SJCRH30 (cell line): ENCODE data around the gene VRK3. TPM values are rescaled to one million over a fixed set of nuclear protein-coding genes. Genes with fewer than 3 reads are reported as not detected.
"Not testable (repeated sequence)": the region's sequence is repeated elsewhere in the genome, so short reads cannot be mapped to it uniquely, and the experiment has no call there.

Experiments
- DNase-seq, 2 experiments: peaks; one replicate each; pipeline ENCODE4 v3.0.0-alpha.2; 2015 to 2020
- H3K27ac ChIP-seq: fragments of 250-450 bp; sonication (Bioruptor Pico); 2 replicates; pipeline ENCODE4 v1.5.1; 2020; ENCODE audit warnings: mild to moderate bottlenecking, moderate library complexity
- H3K27me3 ChIP-seq: fragments of 250-450 bp; sonication (Bioruptor Pico); 2 replicates; pipeline ENCODE4 v1.5.1; 2020; ENCODE audit warnings: mild to moderate bottlenecking, moderate library complexity
- H3K36me3 ChIP-seq: fragments of 250-450 bp; sonication (Bioruptor Pico); 2 replicates; pipeline ENCODE4 v1.5.1; 2020; ENCODE audit warnings: mild to moderate bottlenecking, moderate library complexity
- H3K4me1 ChIP-seq: fragments of 250-450 bp; sonication (Bioruptor Pico); 2 replicates; pipeline ENCODE4 v1.5.1; 2020; ENCODE audit warnings: mild to moderate bottlenecking, moderate library complexity
- H3K4me3 ChIP-seq: fragments of 250-450 bp; sonication (Bioruptor Pico); 2 replicates; pipeline ENCODE4 v1.5.1; 2020; ENCODE audit warnings: mild to moderate bottlenecking, moderate library complexity
- H3K9me3 ChIP-seq: fragments of 250-450 bp; sonication (Bioruptor Pico); replicated peaks from 2 replicates; pipeline ENCODE4 v1.5.1; 2020; ENCODE audit warnings: mild to moderate bottlenecking, moderate library complexity
- total RNA-seq: library from RNA; depleted of rRNA; stranded (reverse); fragments of >200 nt; shearing (Covaris generic); gene quantifications from 2 replicates; pipeline ENCODE4 v1.2.3, GENCODE V29; 2014

VRK3 gene
- total RNA-seq, 1 experiment from 2014 or later, result 23.1 TPM

GRCh38 chr19:49950590-49950948 is 74.6 kb downstream of the VRK3 start:
- no peak for DNase-seq

GRCh38 chr19:49949742-49950589 is 75.2 kb downstream of the VRK3 start:
- peaks cover 18% of the 10 kb centered on the region for H3K4me1 ChIP-seq
- no peaks in the 10 kb centered on the region for H3K9me3 ChIP-seq
- H3K4me3 ChIP-seq, result no peak overlapping the region
- no peaks in the 10 kb centered on the region for H3K36me3 ChIP-seq
- H3K27me3 ChIP-seq, result no peaks in the 10 kb centered on the region
- H3K27ac ChIP-seq, result no peak overlapping the region
- no peak for DNase-seq

More at GRCh38 chr19:49950590-49950948, 74.6 kb downstream of the VRK3 start:
- Histone ChIP-seq H3K4me1 (peaks cover 18% of the 10 kb centered on the region), H3K36me3 (no peaks in the 10 kb centered on the region), H3K27ac (no peak overlapping the region), H3K9me3 (no peaks in the 10 kb centered on the region), H3K27me3 (no peaks in the 10 kb centered on the region), H3K4me3 (no peak overlapping the region)

- no peak for DNase-seq
- Histone ChIP-seq H3K36me3 (no peaks in the 10 kb centered on the region), H3K9me3 (no peaks in the 10 kb centered on the region), H3K4me3 (no peak overlapping the region), H3K27me3 (no peaks in the 10 kb centered on the region), H3K4me1 (no peaks in the 10 kb centered on the region; the same call in 1 of the 2 replicates), H3K27ac (no peak overlapping the region)
These were observed 78.8 kb downstream of the VRK3 start for GRCh38 chr19:49946415-49946814.

- not testable (repeated sequence) for H3K27me3 ChIP-seq, H3K4me3 ChIP-seq, H3K27ac ChIP-seq, H3K36me3 ChIP-seq, H3K9me3 ChIP-seq, DNase-seq, H3K4me1 ChIP-seq
These were observed 80.6 kb downstream of the VRK3 start for GRCh38 chr19:49944567-49944966.

GRCh38 chr19:49940482-49940791 is 84.7 kb downstream of the VRK3 start:
- H3K27ac ChIP-seq, result no peak overlapping the region
- no peaks in the 10 kb centered on the region for H3K36me3 ChIP-seq
- no peaks in the 10 kb centered on the region for H3K9me3 ChIP-seq
- no peak for DNase-seq
- no peaks in the 10 kb centered on the region for H3K27me3 ChIP-seq
- no peak overlapping the region for H3K4me3 ChIP-seq
- H3K4me1 ChIP-seq, result no peaks in the 10 kb centered on the region; the same call in 1 of the 2 replicates

- Histone ChIP-seq H3K4me3 (no peak overlapping the region), H3K27ac (no peak overlapping the region), H3K4me1 (no peaks in the 10 kb centered on the region; the same call in 1 of the 2 replicates), H3K36me3 (no peaks in the 10 kb centered on the region), H3K9me3 (no peaks in the 10 kb centered on the region), H3K27me3 (no peaks in the 10 kb centered on the region)
- no peak for DNase-seq
These were observed 85.3 kb downstream of the VRK3 start for GRCh38 chr19:49939721-49940481.

GRCh38 chr19:49938662-49939061 is 86.5 kb downstream of the VRK3 start:
- DNase-seq, result no peak
- H3K36me3 ChIP-seq, result no peaks in the 10 kb centered on the region
- H3K9me3 ChIP-seq, result no peaks in the 10 kb centered on the region
- no peaks in the 10 kb centered on the region; the same call in 1 of the 2 replicates for H3K4me1 ChIP-seq
- H3K27me3 ChIP-seq, result no peaks in the 10 kb centered on the region
- H3K27ac ChIP-seq, result no peak overlapping the region
- H3K4me3 ChIP-seq, result no peak overlapping the region

- Histone ChIP-seq H3K9me3 (no peaks in the 10 kb centered on the region), H3K27me3 (no peaks in the 10 kb centered on the region), H3K4me1 (no peaks in the 10 kb centered on the region; the same call in 1 of the 2 replicates), H3K36me3 (no peaks in the 10 kb centered on the region), H3K27ac (no peak overlapping the region), H3K4me3 (no peak overlapping the region)
- peak; percentile 68 to 85 for DNase-seq
These were observed 87.3 kb downstream of the VRK3 start for GRCh38 chr19:49937750-49938381.

GRCh38 chr19:49936549-49936948 is 88.6 kb downstream of the VRK3 start:
- Histone ChIP-seq H3K27me3 (no peaks in the 10 kb centered on the region), H3K9me3 (no peaks in the 10 kb centered on the region), H3K27ac (no peak overlapping the region), H3K4me1 (no peaks in the 10 kb centered on the region), H3K36me3 (0 out of 2 replicates have a peak, but pooled peaks cover 2% of the 10 kb centered on the region), H3K4me3 (no peak overlapping the region)
- DNase-seq, result no peak

- Histone ChIP-seq H3K4me1 (no peaks in the 10 kb centered on the region), H3K9me3 (no peaks in the 10 kb centered on the region), H3K27me3 (no peaks in the 10 kb centered on the region), H3K4me3 (no peak overlapping the region), H3K27ac (no peak overlapping the region), H3K36me3 (peaks cover 2% of the 10 kb centered on the region; the same call in 1 of the 2 replicates)
- DNase-seq, result no peak
These were observed 91.5 kb downstream of the VRK3 start for GRCh38 chr19:49933643-49934042.

GRCh38 chr19:49932731-49933131 is 92.4 kb downstream of the VRK3 start:
- H3K27me3 ChIP-seq, result no peaks in the 10 kb centered on the region
- H3K36me3 ChIP-seq, result peaks cover 3% of the 10 kb centered on the region
- H3K9me3 ChIP-seq, result no peaks in the 10 kb centered on the region
- no peak for DNase-seq
- H3K27ac ChIP-seq, result no peak overlapping the region
- peaks cover 2% of the 10 kb centered on the region; the same call in 1 of the 2 replicates for H3K4me1 ChIP-seq
- no peak overlapping the region for H3K4me3 ChIP-seq

- H3K36me3 ChIP-seq, result peaks cover 10% of the 10 kb centered on the region
- no peak for DNase-seq
These were observed 93.1 kb downstream of the VRK3 start for GRCh38 chr19:49932041-49932451.

GRCh38 chr19:49931293-49932040 is 93.7 kb downstream of the VRK3 start:
- peaks cover 7% of the 10 kb centered on the region; the same call in 1 of the 2 replicates for H3K4me1 ChIP-seq
- no peaks in the 10 kb centered on the region for H3K9me3 ChIP-seq
- no peak overlapping the region for H3K27ac ChIP-seq
- no peak for DNase-seq
- no peak overlapping the region for H3K4me3 ChIP-seq
- H3K27me3 ChIP-seq, result no peaks in the 10 kb centered on the region
- peaks cover 15% of the 10 kb centered on the region for H3K36me3 ChIP-seq

More at GRCh38 chr19:49932041-49932451, 93.1 kb downstream of the VRK3 start:
- H3K4me1 ChIP-seq, result peaks cover 7% of the 10 kb centered on the region; the same call in 1 of the 2 replicates
- H3K27me3 ChIP-seq, result no peaks in the 10 kb centered on the region
- H3K9me3 ChIP-seq, result no peaks in the 10 kb centered on the region
- H3K4me3 ChIP-seq, result no peak overlapping the region
- no peak overlapping the region for H3K27ac ChIP-seq

- Histone ChIP-seq H3K27ac (no peak overlapping the region), H3K4me1 (peaks cover 7% of the 10 kb centered on the region; the same call in 1 of the 2 replicates), H3K4me3 (peak overlapping the region; percentile 99; the same call in 1 of the 2 replicates), H3K36me3 (peaks cover 22% of the 10 kb centered on the region), H3K9me3 (no peaks in the 10 kb centered on the region), H3K27me3 (no peaks in the 10 kb centered on the region)
- DNase-seq, result no peak
These were observed 94.6 kb downstream of the VRK3 start for GRCh38 chr19:49930483-49931011.
